Esophagus muscularis mucosa (tissue), 4 donors: ENCODE measurements around the gene FXR2. TPM values are rescaled to one million over a fixed set of nuclear protein-coding genes. Genes with fewer than 3 reads are reported as not detected.

Source experiments
- DNase-seq: peaks from one replicate; pipeline ENCODE4 v3.0.0-alpha.2; 2017; ENCODE audit errors: extremely low spot score
- H3K27ac ChIP-seq, 4 donors: fragments of 200-600 bp; sonication (generic); replicated peaks in 1 of 4; 1 replicate in 3 of 4; 2 replicates in 1 of 4; pipeline ENCODE4 v1.5.1; 2016 to 2019; ENCODE audit warnings: mild to moderate bottlenecking in 1 of 4
- H3K27me3 ChIP-seq, 4 donors: fragments of 200-600 bp; sonication (generic); one replicate each; pipeline versions ENCODE4 v1.5.1 to v1.6.0; 2016 to 2019
- H3K36me3 ChIP-seq, 4 donors: fragments of 200-600 bp; sonication (generic); one replicate each; pipeline ENCODE4 v1.5.1; 2016 to 2019
- H3K4me1 ChIP-seq, 4 donors: fragments of 200-600 bp; sonication (generic); one replicate each; pipeline ENCODE4 v1.5.1; 2016 to 2019
- H3K4me3 ChIP-seq, 4 donors: fragments of 200-600 bp; sonication (generic); 1 replicate in 2 of 4; 2 replicates in 2 of 4; pipeline ENCODE4 v1.5.1; 2016 to 2019; ENCODE audit warnings: mild to moderate bottlenecking in 4 of 4, moderate library complexity in 1 of 4
- H3K9me3 ChIP-seq, 4 donors: fragments of 200-600 bp; sonication (generic); 1 replicate in 3 of 4; 2 replicates in 1 of 4; pipeline ENCODE4 v1.5.1; 2016 to 2019
- CTCF ChIP-seq, 3 experiments: fragments of 200-600 bp in 2 of 3; fragments of 450-650 bp in 1 of 3; sonication (generic) in 2 of 3; IDR thresholded peaks; one replicate each; pipeline ENCODE4 v1.5.1; 2017 to 2019; ENCODE audit warnings: antibody characterized with exemption in 3 of 3, mild to moderate bottlenecking in 2 of 3, moderate library complexity in 1 of 3
- EP300 ChIP-seq: sonication (generic); formaldehyde crosslinking; IDR thresholded peaks from one replicate; pipeline ENCODE4 v1.6.1; 2017; ENCODE audit warnings: antibody characterized with exemption
- POLR2A ChIP-seq: fragments of 450-650 bp; IDR thresholded peaks from one replicate; pipeline ENCODE4 v1.6.1; 2017; ENCODE audit warnings: antibody characterized with exemption, moderate library complexity, mild to moderate bottlenecking, low read depth
- POLR2AphosphoS5 ChIP-seq, 2 donors: sonication (generic); formaldehyde crosslinking; IDR thresholded peaks; one replicate each; pipeline ENCODE4 v1.6.1; 2017; ENCODE audit warnings: antibody characterized with exemption in 2 of 2
- WGBS: methylation state at CpG from one replicate; pipeline ENCODE4 v1.1.5; 2018; 5-methylcytosine and 5-hydroxymethylcytosine counted together
- intact Hi-C: fragments of 100-400 bp; cut with DNase I; formaldehyde crosslinking; loops from one replicate; pipeline ENCODE4 v1.15.1; 2023
- total RNA-seq, 4 donors: library from RNA; depleted of rRNA; stranded (reverse); fragments of >200 nt; gene quantifications; one replicate each; pipeline versions ENCODE4 v1.1.0 to v1.2.1, GENCODE V29; 2016

Gene FXR2
- total RNA-seq = 10 to 100 TPM; 38.2 to 65.8 (median 50.2) TPM

- WGBS = under 1% methylated on average over 37 of the region's 93 CpGs
- H3K4me3 ChIP-seq = peak within 1 kb of the TSS; percentile 81 to 96 (median 92)
- TF ChIP-seq POLR2A (peak; percentile 73), POLR2AphosphoS5 (IDR thresholded peaks at IDR 0.05) (peak; percentile 71 to 90), CTCF (IDR thresholded peaks at IDR 0.05) (peak; percentile 48 to 67 (median 63)), EP300 (no peak)
- H3K4me1 ChIP-seq = peaks cover 25 to 51% (median 48%) of the 10 kb centered on the region in 4 donors
- intact Hi-C loops = no loop called here
- no peaks in the 10 kb centered on the region for H3K27me3 ChIP-seq
- no peaks in the 10 kb centered on the region for H3K9me3 ChIP-seq
- peak within 1 kb of the TSS; percentile 91 to 98 (median 97) for H3K27ac ChIP-seq
- peaks cover 0 to 13% (median 1%) of the 10 kb centered on the region in 4 donors for H3K36me3 ChIP-seq
- DNase-seq = peak; percentile 100
These were observed at the start of gene FXR2 for GRCh38 chr17:7614425-7615264. Gene FXR2 (minus strand): TSS chr17:7614897. CDS start chr17:7614532, 365 bp downstream.

- H3K36me3 ChIP-seq = no peaks in the 10 kb centered on the region
- TF ChIP-seq POLR2AphosphoS5 (IDR thresholded peaks at IDR 0.05) (peak in 1 of 2 donors; percentile 58), POLR2A (no peak)
- H3K9me3 ChIP-seq = no peaks in the 10 kb centered on the region
- peaks cover 5 to 20% (median 16%) of the 10 kb centered on the region in 4 donors for H3K4me1 ChIP-seq
- no peak for DNase-seq
- H3K27me3 ChIP-seq = peaks cover 0 to under 1% (median 0%) of the 10 kb centered on the region in 4 donors
- WGBS = 33% methylated on average over 10 of the region's 10 CpGs
- intact Hi-C loops = no loop called here
- H3K27ac ChIP-seq = peak overlapping the region in 3 of 4 donors; percentile 10 to 52 (median 27)
- H3K4me3 ChIP-seq = no peak overlapping the region
These were observed 42.4 kb upstream of the FXR2 start for GRCh38 chr17:7656958-7657609.

- Histone ChIP-seq H3K27ac (no peak overlapping the region), H3K4me1 (peaks cover 20 to 36% (median 32%) of the 10 kb centered on the region in 4 donors), H3K27me3 (peaks cover 0 to 17% (median 14%) of the 10 kb centered on the region in 4 donors), H3K9me3 (no peaks in the 10 kb centered on the region), H3K36me3 (no peaks in the 10 kb centered on the region), H3K4me3 (no peak overlapping the region)
- no peak for TF ChIP-seq POLR2AphosphoS5 (IDR thresholded peaks at IDR 0.05)
- TF ChIP-seq POLR2A = no peak
- TF ChIP-seq CTCF (IDR thresholded peaks at IDR 0.05) = no peak
- no peak for TF ChIP-seq EP300
- no peak for DNase-seq
- intact Hi-C loops = no loop called here
- WGBS = 88% methylated on average over 15 of the region's 17 CpGs
These were observed 40.8 kb upstream of the FXR2 start for GRCh38 chr17:7655541-7655840.

GRCh38 chr17:7654832-7655540, 40.3 kb upstream of the FXR2 start:
- no peak overlapping the region for H3K4me3 ChIP-seq
- intact Hi-C loops = no loop called here
- DNase-seq = no peak
- no peak overlapping the region for H3K27ac ChIP-seq
- no peaks in the 10 kb centered on the region for H3K36me3 ChIP-seq
- peaks cover 0 to 20% (median 19%) of the 10 kb centered on the region in 4 donors for H3K27me3 ChIP-seq
- TF ChIP-seq POLR2AphosphoS5 (IDR thresholded peaks at IDR 0.05) (no peak), EP300 (no peak), CTCF (IDR thresholded peaks at IDR 0.05) (no peak), POLR2A (no peak)
- H3K9me3 ChIP-seq = no peaks in the 10 kb centered on the region
- WGBS = 74% methylated on average over 16 of the region's 16 CpGs
- H3K4me1 ChIP-seq = peaks cover 23 to 41% (median 37%) of the 10 kb centered on the region in 4 donors
